K562 (cell line): ENCODE data around the gene NKD1. TPM values are rescaled to one million over a fixed set of nuclear protein-coding genes. Genes with fewer than 3 reads are reported as not detected.

Source experiments
- ATAC-seq: fragments of 200-7000 bp; cut with Tn5 transposase; 3 replicates; pipeline ENCODE4 v1.9.1; 2020; ENCODE audit warnings: moderate library complexity
- BruUV-seq: library from RNA; stranded (reverse); fragments of 400-500 nt; replicated peaks from 2 replicates; lab custom pipeline; 2021; lab: Mats Ljungman, UMichigan
- CTCF ChIA-PET: fragments of 300-600 bp; formaldehyde crosslinking; extraction: SDS; loops from one replicate; lab custom pipeline; 2021; ENCODE audit warnings: low intra/inter-chr PET ratio; lab: Yijun Ruan, JAX
- POLR2A ChIA-PET: fragments of 300-600, 350-650 bp; sonication (Branson Sonifier 250); formaldehyde crosslinking; extraction: SDS; loops from one replicate; lab custom pipeline; 2021; ENCODE audit warnings: antibody characterized with exemption, inconsistent platforms; lab: Yijun Ruan, JAX
- DNase-seq, 4 experiments: peaks; one replicate each; pipeline versions ENCODE4 v3.0.0 to v3.0.0-alpha.2; 2011 to 2018; ENCODE audit warnings: low spot score in 3 of 4, mixed read lengths in 3 of 4; ENCODE audit errors: extremely low read depth in 1 of 4
- FAIRE-seq: peaks from 2 replicates; lab custom pipeline; 2011; peaks lifted over from hg19 to GRCh38; lab: Jason Lieb, UNC
- H2AFZ ChIP-seq: 2 replicates; pipeline ENCODE4 v1.6.0; 2011; ENCODE audit warnings: low read depth, low read length, control low read depth, inconsistent platforms
- H3K27ac ChIP-seq: fragments of 200-600 bp; 3 replicates; pipeline ENCODE4 v1.8.0; 2011; ENCODE audit warnings: low read depth, mild to moderate bottlenecking, control low read depth, inconsistent platforms, low read length, moderate library complexity, mixed read lengths; ENCODE audit errors: extremely low read depth
- H3K27me3 ChIP-seq, 2 experiments: fragments of 300-600 bp in 1 of 2; 2 replicates in 1 of 2; 3 replicates in 1 of 2; pipeline versions ENCODE4 v1.6.0 to v1.8.0; 2011; ENCODE audit warnings: inconsistent platforms in 2 of 2, low read length in 2 of 2, mild to moderate bottlenecking in 1 of 2, mixed read lengths in 1 of 2, moderate library complexity in 1 of 2; ENCODE audit not compliant: control insufficient read depth in 2 of 2, insufficient read depth in 2 of 2
- H3K36me3 ChIP-seq: fragments of 300-600 bp; 3 replicates; pipeline ENCODE4 v1.8.0; 2011; ENCODE audit warnings: mild to moderate bottlenecking, low read length, inconsistent platforms; ENCODE audit not compliant: control insufficient read depth, insufficient read depth
- H3K4me1 ChIP-seq, 2 experiments: fragments of 200-600 bp in 1 of 2; replicated peaks in 1 of 2; 2 replicates in 1 of 2; 3 replicates in 1 of 2; pipeline versions ENCODE4 v1.5.1 to v1.8.0; 2011; ENCODE audit warnings: inconsistent platforms in 2 of 2, low read length in 2 of 2, mild to moderate bottlenecking in 1 of 2, mixed read lengths in 1 of 2, moderate library complexity in 1 of 2; ENCODE audit not compliant: control insufficient read depth in 2 of 2, insufficient read depth in 2 of 2
- H3K4me2 ChIP-seq: 2 replicates; pipeline ENCODE4 v1.6.1; 2011; ENCODE audit warnings: low read length, control low read depth, inconsistent platforms, mixed read lengths; ENCODE audit not compliant: insufficient read depth
- H3K4me3 ChIP-seq: fragments of 200-600 bp; sonication (generic), shearing (Covaris generic); 2 replicates; pipeline ENCODE4 v1.5.1; 2016; ENCODE audit warnings: control low read depth, inconsistent platforms
- H3K79me2 ChIP-seq: fragments of 200-600 bp; 3 replicates; pipeline ENCODE4 v1.8.0; 2011; ENCODE audit warnings: low read length, inconsistent platforms; ENCODE audit not compliant: control insufficient read depth, insufficient read depth
- H3K9ac ChIP-seq, 2 experiments: 2 replicates each; pipeline versions ENCODE4 v1.6.0 to v1.6.1; 2011; ENCODE audit warnings: low read depth in 2 of 2, low read length in 2 of 2, control low read depth in 1 of 2, inconsistent platforms in 1 of 2, mild to moderate bottlenecking in 1 of 2, mixed read lengths in 1 of 2; ENCODE audit not compliant: insufficient read depth in 1 of 2
- H3K9me1 ChIP-seq: one replicate; pipeline ENCODE4 v1.6.0; 2011; ENCODE audit warnings: inconsistent platforms, mild to moderate bottlenecking, low read length, moderate library complexity; ENCODE audit not compliant: control insufficient read depth, insufficient read depth
- H3K9me3 ChIP-seq: replicated peaks from 2 replicates; pipeline ENCODE4 v1.5.1; 2011; ENCODE audit warnings: low read depth, low read length, inconsistent platforms; ENCODE audit not compliant: control insufficient read depth, insufficient read depth
- H4K20me1 ChIP-seq: replicated peaks from 2 replicates; pipeline ENCODE4 v1.6.1; 2011; ENCODE audit warnings: low read length, inconsistent platforms, mixed read lengths; ENCODE audit not compliant: control insufficient read depth, insufficient read depth
- ETV5 ChIP-seq: sonication (generic); formaldehyde crosslinking; IDR thresholded peaks from 2 replicates; pipeline ENCODE4 v1.4.0; 2020; ENCODE audit warnings: low read depth, mild to moderate bottlenecking, missing genetic modification reagents
- HBP1 ChIP-seq: fragments of 450-650 bp; formaldehyde crosslinking; IDR thresholded peaks from 2 replicates; pipeline ENCODE4 v1.4.0; 2022; ENCODE audit warnings: missing genetic modification characterization
- HDAC3 ChIP-seq: fragments of 450-650 bp; IDR thresholded peaks from 2 replicates; pipeline ENCODE4 v1.6.1; 2018; ENCODE audit warnings: borderline replicate concordance, mild to moderate bottlenecking, moderate library complexity; ENCODE audit not compliant: partially characterized antibody
- NBN ChIP-seq: fragments of 450-650 bp; IDR thresholded peaks from 2 replicates; pipeline ENCODE4 v1.6.1; 2016; ENCODE audit warnings: low read depth, mild to moderate bottlenecking
- RB1 ChIP-seq: fragments of 450-650 bp; IDR thresholded peaks from 2 replicates; pipeline ENCODE4 v1.6.1; 2017; ENCODE audit warnings: low read depth, mild to moderate bottlenecking
- RBM25 ChIP-seq: fragments of 200-400 bp; formaldehyde crosslinking; IDR thresholded peaks from 2 replicates; pipeline ENCODE4 v1.6.1; 2018; ENCODE audit warnings: low read length, low read depth, moderate library complexity; ENCODE audit not compliant: severe bottlenecking
- RHOXF2B ChIP-seq: fragments of 250-450 bp; sonication (Bioruptor Pico); conservative IDR thresholded peaks from 2 replicates; pipeline ENCODE4 v1.5.1; 2021
- SIN3A ChIP-seq, 2 experiments: fragments of 150-350 bp in 1 of 2; IDR thresholded peaks; 2 replicates each; pipeline ENCODE4 v1.6.1; 2011 to 2016; ENCODE audit warnings: borderline replicate concordance in 2 of 2, low read depth in 2 of 2, low read length in 2 of 2, mild to moderate bottlenecking in 2 of 2, moderate library complexity in 2 of 2; ENCODE audit not compliant: control insufficient read depth in 1 of 2
- SIRT6 ChIP-seq: IDR thresholded peaks from one replicate; pipeline ENCODE4 v1.6.1; 2012; ENCODE audit warnings: low read depth, mild to moderate bottlenecking, control low read depth, inconsistent platforms, low read length, moderate library complexity
- THRAP3 ChIP-seq: fragments of 450-650 bp; IDR thresholded peaks from 2 replicates; pipeline ENCODE4 v1.6.1; 2016; ENCODE audit warnings: mild to moderate bottlenecking, inconsistent platforms, borderline replicate concordance
- USF2 ChIP-seq: sonication (generic); formaldehyde crosslinking; IDR thresholded peaks from 2 replicates; pipeline ENCODE4 v1.5.0; 2020; ENCODE audit warnings: missing genetic modification reagents
- ZBED1 ChIP-seq: IDR thresholded peaks from 2 replicates; pipeline ENCODE4 v1.6.1; 2014
- ZFP30 ChIP-seq: fragments of 250-450 bp; sonication (Bioruptor Pico); IDR thresholded peaks from 2 replicates; pipeline ENCODE4 v1.8.0; 2022; ENCODE audit warnings: moderate library complexity, mild to moderate bottlenecking, inconsistent platforms, borderline replicate concordance
- ZFP36 ChIP-seq: fragments of 150-350 bp; IDR thresholded peaks from 2 replicates; pipeline ENCODE4 v1.6.1; 2018; ENCODE audit warnings: low read length, low read depth; ENCODE audit not compliant: partially characterized antibody
- ZNF324 ChIP-seq: fragments of 250-450 bp; sonication (Bioruptor Pico); IDR thresholded peaks from 2 replicates; pipeline ENCODE4 v1.4.0; 2020; ENCODE audit warnings: mild to moderate bottlenecking
- ZNF79 ChIP-seq: fragments of 250-450 bp; sonication (Bioruptor Pico); IDR thresholded peaks from 2 replicates; pipeline ENCODE4 v1.4.0; 2020; ENCODE audit warnings: low read depth, mild to moderate bottlenecking, moderate library complexity
- WGBS: fragments of 100-300 bp; shearing (Covaris generic); methylation state at CpG from one replicate; pipeline ENCODE4 v1.1.6; 2016; ENCODE audit warnings: low coverage, mixed read lengths; ENCODE audit not compliant: insufficient coverage; ENCODE audit errors: missing lambda C conversion rate; 5-methylcytosine and 5-hydroxymethylcytosine counted together
- in situ Hi-C: fragments of 300-500 bp; cut with MboI; formaldehyde crosslinking; loops from 4 replicates; pipeline ENCODE4 v1.15.0; 2018; ENCODE audit warnings: inconsistent platforms, mixed read lengths
- intact Hi-C: fragments of 100-400 bp; cut with micrococcal nuclease; formaldehyde crosslinking; loops from 2 replicates; pipeline ENCODE4 v1.14.2; 2022
- polyA plus RNA-seq, 8 experiments: library from polyadenylated mRNA; depleted of rRNA in 4 of 8; stranded (reverse) in 5 of 8; unstranded in 3 of 8; fragments of >200 nt; fragmentation: Nextera tagmentation in 2 of 8; fragmentation: Illumina TruSeq in 1 of 8; extraction: Ambion mirVana in 2 of 8; extraction: Trizol in 1 of 8; gene quantifications; 2 replicates each; pipeline versions ENCODE4 v1.2.1 to v1.2.3, GENCODE V29; 2011 to 2014; ENCODE audit warnings: inconsistent platforms in 1 of 8, missing spikeins in 1 of 8
- total RNA-seq, 7 experiments: library from RNA; depleted of rRNA in 6 of 7; stranded (reverse); fragments of >200 nt in 6 of 7; fragmentation: Illumina TruSeq in 2 of 7; extraction: Trizol in 2 of 7; gene quantifications; 2 replicates each; pipeline versions ENCODE4 v1.2.1 to v1.2.3, GENCODE V29; 2011 to 2021; ENCODE audit warnings: low replicate concordance in 1 of 7

Gene NKD1
- total and polyA plus RNA-seq, 9 of the 15 experiments (the other 6 are each of a cell fraction or from before 2014, with no cell fraction given) = under 0.01 to 0.24 (median 0.04) TPM; not detected in 2

- no peak for FAIRE-seq
- H3K9me3 ChIP-seq = no peaks in the 10 kb centered on the region
- TF ChIP-seq HBP1 (CRISPR knock-in tag) = no peak
- TF ChIP-seq USF2 (CRISPR knock-in tag) = no peak
- TF ChIP-seq THRAP3 = no peak
- TF ChIP-seq ZFP30 = no peak
- no peak for TF ChIP-seq NBN
- TF ChIP-seq HDAC3 = no peak
- no peak for TF ChIP-seq RHOXF2B (CRISPR knock-in tag)
- no peak for TF ChIP-seq ZNF79 (CRISPR knock-in tag)
- TF ChIP-seq SIN3A (IDR thresholded peaks at IDR 0.05; ENCODE audit: borderline replicate concordance in 2 of 2, control insufficient read depth in 1 of 2, low read depth in 2 of 2, low read length in 2 of 2) = no peak
- TF ChIP-seq RB1 = no peak
- no peak for TF ChIP-seq SIRT6
- no peak for TF ChIP-seq ZNF324 (CRISPR knock-in tag)
- TF ChIP-seq ETV5 (CRISPR knock-in tag) = no peak
- TF ChIP-seq RBM25 = no peak
- TF ChIP-seq ZBED1 = no peak
- no peak for TF ChIP-seq ZFP36
- TF ChIP-seq, all 486 proteins: peak for 0
- H3K4me3 ChIP-seq = no peak overlapping the region
- POLR2A ChIA-PET = interaction anchor here (0.5 kb wide), 1 partner anchor 224 kb away, joined by 3 read pairs; no protein-coding TSS in a partner anchor
- no peak for ATAC-seq
- H2AFZ ChIP-seq = no peak overlapping the region
- H3K4me2 ChIP-seq = no peak overlapping the region
- no peaks in the 10 kb centered on the region for H3K9me1 ChIP-seq
- in situ Hi-C loops (no loop called here), intact Hi-C loops (no loop called here)
- H3K27me3 ChIP-seq = peaks cover 8 to 33% of the 10 kb centered on the region in 2 experiments; a peak in 3 of 5 replicates
- H3K79me2 ChIP-seq = no peaks in the 10 kb centered on the region
- no peaks in the 10 kb centered on the region for H4K20me1 ChIP-seq
- no TSS peak for BruUV-seq
- no peak for DNase-seq
- no peak overlapping the region for H3K27ac ChIP-seq
- 5% methylated on average over 11 of the region's 11 CpGs for WGBS
- no peaks in the 10 kb centered on the region for H3K4me1 ChIP-seq
- CTCF ChIA-PET = no interaction called here
- H3K9ac ChIP-seq = no peak overlapping the region
- no peaks in the 10 kb centered on the region for H3K36me3 ChIP-seq
Observed at GRCh38 chr16:50684823-50685461, 136.7 kb downstream of the NKD1 start.
